HepG2 (cell line): ENCODE data around the gene SLC23A2. TPM values are rescaled to one million over a fixed set of nuclear protein-coding genes. Genes with fewer than 3 reads are reported as not detected.

Experiments used
- ATM ChIP-seq: fragments of 450-650 bp; IDR thresholded peaks from 2 replicates; pipeline ENCODE4 v1.7.1; 2017; ENCODE audit warnings: mild to moderate bottlenecking, borderline replicate concordance
- CCDC6 ChIP-seq: sonication (generic); formaldehyde crosslinking; IDR thresholded peaks from 2 replicates; pipeline ENCODE4 v1.8.1; 2022; ENCODE audit warnings: mild to moderate bottlenecking, missing genetic modification reagents, moderate library complexity
- HOXA7 ChIP-seq: sonication (generic); formaldehyde crosslinking; IDR thresholded peaks from 2 replicates; pipeline ENCODE4 v1.8.1; 2022; ENCODE audit warnings: mild to moderate bottlenecking, missing genetic modification reagents, moderate library complexity
- KDM6A ChIP-seq: IDR thresholded peaks from 2 replicates; pipeline ENCODE4 v1.6.1; 2016; ENCODE audit warnings: low read depth
- MED1 ChIP-seq: sonication (generic); formaldehyde crosslinking; IDR thresholded peaks from 2 replicates; pipeline ENCODE4 v1.4.0; 2020; ENCODE audit warnings: missing genetic modification reagents
- SMARCE1 ChIP-seq: fragments of 450-650 bp; IDR thresholded peaks from 2 replicates; pipeline ENCODE4 v1.6.1; 2017; ENCODE audit warnings: borderline replicate concordance
- TSC22D2 ChIP-seq: sonication (generic); formaldehyde crosslinking; IDR thresholded peaks from 2 replicates; pipeline ENCODE4 v1.5.1; 2020; ENCODE audit warnings: missing genetic modification reagents, mild to moderate bottlenecking, borderline replicate concordance
- ZNF256 ChIP-seq: sonication (generic); formaldehyde crosslinking; conservative IDR thresholded peaks from 2 replicates; pipeline ENCODE4 v1.4.0; 2020; ENCODE audit warnings: missing genetic modification reagents
- ZNF780A ChIP-seq: sonication (generic); formaldehyde crosslinking; IDR thresholded peaks from 2 replicates; pipeline ENCODE4 v1.8.0; 2022; ENCODE audit warnings: mild to moderate bottlenecking, missing genetic modification reagents, moderate library complexity
- polyA plus RNA-seq, 8 experiments: library from polyadenylated mRNA; depleted of rRNA in 3 of 8; stranded (reverse) in 7 of 8; unstranded in 1 of 8; fragments of >200 nt; fragmentation: Illumina TruSeq in 4 of 8; extraction: Trizol in 4 of 8; gene quantifications; 2 replicates each; pipeline versions ENCODE4 v1.2.1 to v1.2.3, GENCODE V29; 2011 to 2016; ENCODE audit warnings: low read depth in 4 of 8, missing spikeins in 1 of 8, mixed read lengths in 1 of 8; ENCODE audit not compliant: insufficient read depth in 1 of 8
- total RNA-seq, 5 experiments: library from RNA; depleted of rRNA; stranded (reverse); fragments of >200 nt; fragmentation: Illumina TruSeq; extraction: Trizol; gene quantifications; 2 replicates each; pipeline ENCODE4 v1.2.3, GENCODE V29; 2016; ENCODE audit warnings: low read depth in 1 of 5
- TF ChIP-seq, protein P1 (sequence below): IDR thresholded peaks from 2 replicates; pipeline ENCODE4 v1.4.0; 2020; ENCODE audit warnings: mild to moderate bottlenecking, missing genetic modification reagents
- TF ChIP-seq, protein P2 (sequence below): sonication (generic); formaldehyde crosslinking; IDR thresholded peaks from 2 replicates; pipeline ENCODE4 v1.8.1; 2023; ENCODE audit warnings: mild to moderate bottlenecking, missing genetic modification reagents
- TF ChIP-seq, protein P3 (sequence below): sonication (generic); formaldehyde crosslinking; IDR thresholded peaks from 2 replicates; pipeline ENCODE4 v1.5.1; 2020; ENCODE audit warnings: mild to moderate bottlenecking, missing genetic modification reagents, borderline replicate concordance
- TF ChIP-seq, protein P4 (sequence below): fragments of 450-650 bp; IDR thresholded peaks from 2 replicates; pipeline ENCODE4 v1.6.1; 2017
- TF ChIP-seq, protein P5 (sequence below), 2 experiments: sonication (generic) in 1 of 2; formaldehyde crosslinking in 1 of 2; IDR thresholded peaks; 2 replicates each; pipeline versions ENCODE4 v1.4.0 to v1.6.1; 2018 to 2020; ENCODE audit warnings: missing genetic modification reagents in 2 of 2, borderline replicate concordance in 1 of 2, low read depth in 1 of 2, mild to moderate bottlenecking in 1 of 2, missing biosample characterization in 1 of 2

Gene SLC23A2
- total and polyA plus RNA-seq, 2 of the 13 experiments (the other 11 are each of a cell fraction or from before 2014, with no cell fraction given), result 42.2 to 51.2 TPM

DNA sequence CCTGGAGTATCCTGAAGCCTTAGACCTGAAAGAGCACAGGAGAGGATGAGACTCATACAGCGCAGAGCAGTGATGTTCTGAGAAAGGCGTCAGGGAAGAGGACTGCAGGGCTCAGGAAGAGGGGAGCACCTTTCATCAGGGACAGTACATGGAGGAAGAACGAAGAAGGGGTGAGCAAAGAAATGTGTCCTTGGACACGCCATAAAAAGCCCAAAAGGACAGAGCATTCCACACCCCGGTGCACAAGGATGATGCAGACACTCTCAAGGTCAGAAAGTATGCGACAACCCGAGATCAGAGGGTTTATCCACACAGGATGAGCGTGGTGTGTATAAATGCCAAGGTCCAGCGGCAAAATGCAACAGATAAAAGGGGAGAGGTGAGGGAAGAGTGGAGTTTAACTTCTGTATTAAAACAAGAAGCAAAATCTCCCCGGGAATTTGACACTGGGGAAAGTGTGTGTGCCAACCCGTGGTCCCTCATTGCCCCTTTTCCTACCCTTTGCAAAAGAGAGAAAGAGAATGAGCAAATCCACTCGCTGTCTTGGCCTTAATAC, 64.4 kb downstream of the SLC23A2 start (continued):
- TF ChIP-seq, protein P1, sequence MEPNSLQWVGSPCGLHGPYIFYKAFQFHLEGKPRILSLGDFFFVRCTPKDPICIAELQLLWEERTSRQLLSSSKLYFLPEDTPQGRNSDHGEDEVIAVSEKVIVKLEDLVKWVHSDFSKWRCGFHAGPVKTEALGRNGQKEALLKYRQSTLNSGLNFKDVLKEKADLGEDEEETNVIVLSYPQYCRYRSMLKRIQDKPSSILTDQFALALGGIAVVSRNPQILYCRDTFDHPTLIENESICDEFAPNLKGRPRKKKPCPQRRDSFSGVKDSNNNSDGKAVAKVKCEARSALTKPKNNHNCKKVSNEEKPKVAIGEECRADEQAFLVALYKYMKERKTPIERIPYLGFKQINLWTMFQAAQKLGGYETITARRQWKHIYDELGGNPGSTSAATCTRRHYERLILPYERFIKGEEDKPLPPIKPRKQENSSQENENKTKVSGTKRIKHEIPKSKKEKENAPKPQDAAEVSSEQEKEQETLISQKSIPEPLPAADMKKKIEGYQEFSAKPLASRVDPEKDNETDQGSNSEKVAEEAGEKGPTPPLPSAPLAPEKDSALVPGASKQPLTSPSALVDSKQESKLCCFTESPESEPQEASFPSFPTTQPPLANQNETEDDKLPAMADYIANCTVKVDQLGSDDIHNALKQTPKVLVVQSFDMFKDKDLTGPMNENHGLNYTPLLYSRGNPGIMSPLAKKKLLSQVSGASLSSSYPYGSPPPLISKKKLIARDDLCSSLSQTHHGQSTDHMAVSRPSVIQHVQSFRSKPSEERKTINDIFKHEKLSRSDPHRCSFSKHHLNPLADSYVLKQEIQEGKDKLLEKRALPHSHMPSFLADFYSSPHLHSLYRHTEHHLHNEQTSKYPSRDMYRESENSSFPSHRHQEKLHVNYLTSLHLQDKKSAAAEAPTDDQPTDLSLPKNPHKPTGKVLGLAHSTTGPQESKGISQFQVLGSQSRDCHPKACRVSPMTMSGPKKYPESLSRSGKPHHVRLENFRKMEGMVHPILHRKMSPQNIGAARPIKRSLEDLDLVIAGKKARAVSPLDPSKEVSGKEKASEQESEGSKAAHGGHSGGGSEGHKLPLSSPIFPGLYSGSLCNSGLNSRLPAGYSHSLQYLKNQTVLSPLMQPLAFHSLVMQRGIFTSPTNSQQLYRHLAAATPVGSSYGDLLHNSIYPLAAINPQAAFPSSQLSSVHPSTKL (CRISPR knock-in tag), result peak; percentile 98
- TF ChIP-seq ATM (no peak), TSC22D2 (CRISPR knock-in tag) (no peak), MED1 (CRISPR knock-in tag) (peak; percentile 95), KDM6A (CRISPR knock-in tag) (peak; percentile 88; the same call in 1 of the 2 replicates), SMARCE1 (no peak), HOXA7 (CRISPR knock-in tag) (no peak), ZNF256 (CRISPR knock-in tag) (no peak), CCDC6 (CRISPR knock-in tag) (no peak), ZNF780A (CRISPR knock-in tag) (no peak)
- TF ChIP-seq, protein P2, sequence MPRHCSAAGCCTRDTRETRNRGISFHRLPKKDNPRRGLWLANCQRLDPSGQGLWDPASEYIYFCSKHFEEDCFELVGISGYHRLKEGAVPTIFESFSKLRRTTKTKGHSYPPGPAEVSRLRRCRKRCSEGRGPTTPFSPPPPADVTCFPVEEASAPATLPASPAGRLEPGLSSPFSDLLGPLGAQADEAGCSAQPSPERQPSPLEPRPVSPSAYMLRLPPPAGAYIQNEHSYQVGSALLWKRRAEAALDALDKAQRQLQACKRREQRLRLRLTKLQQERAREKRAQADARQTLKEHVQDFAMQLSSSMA, result no peak
- TF ChIP-seq, protein P3, sequence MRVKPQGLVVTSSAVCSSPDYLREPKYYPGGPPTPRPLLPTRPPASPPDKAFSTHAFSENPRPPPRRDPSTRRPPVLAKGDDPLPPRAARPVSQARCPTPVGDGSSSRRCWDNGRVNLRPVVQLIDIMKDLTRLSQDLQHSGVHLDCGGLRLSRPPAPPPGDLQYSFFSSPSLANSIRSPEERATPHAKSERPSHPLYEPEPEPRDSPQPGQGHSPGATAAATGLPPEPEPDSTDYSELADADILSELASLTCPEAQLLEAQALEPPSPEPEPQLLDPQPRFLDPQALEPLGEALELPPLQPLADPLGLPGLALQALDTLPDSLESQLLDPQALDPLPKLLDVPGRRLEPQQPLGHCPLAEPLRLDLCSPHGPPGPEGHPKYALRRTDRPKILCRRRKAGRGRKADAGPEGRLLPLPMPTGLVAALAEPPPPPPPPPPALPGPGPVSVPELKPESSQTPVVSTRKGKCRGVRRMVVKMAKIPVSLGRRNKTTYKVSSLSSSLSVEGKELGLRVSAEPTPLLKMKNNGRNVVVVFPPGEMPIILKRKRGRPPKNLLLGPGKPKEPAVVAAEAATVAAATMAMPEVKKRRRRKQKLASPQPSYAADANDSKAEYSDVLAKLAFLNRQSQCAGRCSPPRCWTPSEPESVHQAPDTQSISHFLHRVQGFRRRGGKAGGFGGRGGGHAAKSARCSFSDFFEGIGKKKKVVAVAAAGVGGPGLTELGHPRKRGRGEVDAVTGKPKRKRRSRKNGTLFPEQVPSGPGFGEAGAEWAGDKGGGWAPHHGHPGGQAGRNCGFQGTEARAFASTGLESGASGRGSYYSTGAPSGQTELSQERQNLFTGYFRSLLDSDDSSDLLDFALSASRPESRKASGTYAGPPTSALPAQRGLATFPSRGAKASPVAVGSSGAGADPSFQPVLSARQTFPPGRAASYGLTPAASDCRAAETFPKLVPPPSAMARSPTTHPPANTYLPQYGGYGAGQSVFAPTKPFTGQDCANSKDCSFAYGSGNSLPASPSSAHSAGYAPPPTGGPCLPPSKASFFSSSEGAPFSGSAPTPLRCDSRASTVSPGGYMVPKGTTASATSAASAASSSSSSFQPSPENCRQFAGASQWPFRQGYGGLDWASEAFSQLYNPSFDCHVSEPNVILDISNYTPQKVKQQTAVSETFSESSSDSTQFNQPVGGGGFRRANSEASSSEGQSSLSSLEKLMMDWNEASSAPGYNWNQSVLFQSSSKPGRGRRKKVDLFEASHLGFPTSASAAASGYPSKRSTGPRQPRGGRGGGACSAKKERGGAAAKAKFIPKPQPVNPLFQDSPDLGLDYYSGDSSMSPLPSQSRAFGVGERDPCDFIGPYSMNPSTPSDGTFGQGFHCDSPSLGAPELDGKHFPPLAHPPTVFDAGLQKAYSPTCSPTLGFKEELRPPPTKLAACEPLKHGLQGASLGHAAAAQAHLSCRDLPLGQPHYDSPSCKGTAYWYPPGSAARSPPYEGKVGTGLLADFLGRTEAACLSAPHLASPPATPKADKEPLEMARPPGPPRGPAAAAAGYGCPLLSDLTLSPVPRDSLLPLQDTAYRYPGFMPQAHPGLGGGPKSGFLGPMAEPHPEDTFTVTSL (CRISPR knock-in tag), result peak; percentile 95
- TF ChIP-seq, protein P4, sequence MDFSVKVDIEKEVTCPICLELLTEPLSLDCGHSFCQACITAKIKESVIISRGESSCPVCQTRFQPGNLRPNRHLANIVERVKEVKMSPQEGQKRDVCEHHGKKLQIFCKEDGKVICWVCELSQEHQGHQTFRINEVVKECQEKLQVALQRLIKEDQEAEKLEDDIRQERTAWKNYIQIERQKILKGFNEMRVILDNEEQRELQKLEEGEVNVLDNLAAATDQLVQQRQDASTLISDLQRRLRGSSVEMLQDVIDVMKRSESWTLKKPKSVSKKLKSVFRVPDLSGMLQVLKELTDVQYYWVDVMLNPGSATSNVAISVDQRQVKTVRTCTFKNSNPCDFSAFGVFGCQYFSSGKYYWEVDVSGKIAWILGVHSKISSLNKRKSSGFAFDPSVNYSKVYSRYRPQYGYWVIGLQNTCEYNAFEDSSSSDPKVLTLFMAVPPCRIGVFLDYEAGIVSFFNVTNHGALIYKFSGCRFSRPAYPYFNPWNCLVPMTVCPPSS, result no peak
- TF ChIP-seq, protein P5, sequence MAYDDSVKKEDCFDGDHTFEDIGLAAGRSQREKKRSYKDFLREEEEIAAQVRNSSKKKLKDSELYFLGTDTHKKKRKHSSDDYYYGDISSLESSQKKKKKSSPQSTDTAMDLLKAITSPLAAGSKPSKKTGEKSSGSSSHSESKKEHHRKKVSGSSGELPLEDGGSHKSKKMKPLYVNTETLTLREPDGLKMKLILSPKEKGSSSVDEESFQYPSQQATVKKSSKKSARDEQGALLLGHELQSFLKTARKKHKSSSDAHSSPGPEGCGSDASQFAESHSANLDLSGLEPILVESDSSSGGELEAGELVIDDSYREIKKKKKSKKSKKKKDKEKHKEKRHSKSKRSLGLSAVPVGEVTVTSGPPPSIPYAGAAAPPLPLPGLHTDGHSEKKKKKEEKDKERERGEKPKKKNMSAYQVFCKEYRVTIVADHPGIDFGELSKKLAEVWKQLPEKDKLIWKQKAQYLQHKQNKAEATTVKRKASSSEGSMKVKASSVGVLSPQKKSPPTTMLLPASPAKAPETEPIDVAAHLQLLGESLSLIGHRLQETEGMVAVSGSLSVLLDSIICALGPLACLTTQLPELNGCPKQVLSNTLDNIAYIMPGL (CRISPR knock-in tag; IDR thresholded peaks at IDR 0.05; ENCODE audit: borderline replicate concordance in 1 of 2, low read depth in 1 of 2), result peak; percentile 50 to 61; a peak in 2 of 4 replicates
